SIG-M5 (cell line): ENCODE data around the gene MEIOC.
"Not testable (repeated sequence)": the region's sequence is repeated elsewhere in the genome, so short reads cannot be mapped to it uniquely, and the experiment has no call there.

Experiments
- DNase-seq: peaks from one replicate; lab custom pipeline; 2025; lab: John Stamatoyannopoulos, UW

Gene MEIOC

GRCh38 chr17:44655983-44656710 is at the start of gene MEIOC:
Gene MEIOC, plus strand, starts transcription at chr17:44656468. Its CDS starts 146 bp downstream, at chr17:44656614.
- DNase-seq = no peak

GRCh38 chr17:44606658-44607057 is 49.6 kb upstream of the MEIOC start:
- no peak for DNase-seq

GRCh38 chr17:44607836-44608690 is 48.2 kb upstream of the MEIOC start:
- DNase-seq = no peak

GRCh38 chr17:44608727-44609435 is 47.4 kb upstream of the MEIOC start:
- no peak for DNase-seq

GRCh38 chr17:44610331-44610730 is 45.9 kb upstream of the MEIOC start:
- no peak for DNase-seq

- DNase-seq = no peak
Measured at GRCh38 chr17:44610871-44611270, 45.4 kb upstream of the MEIOC start.

- DNase-seq = no peak
Measured at GRCh38 chr17:44614862-44615261, 41.4 kb upstream of the MEIOC start.

GRCh38 chr17:44618652-44619051 is 37.6 kb upstream of the MEIOC start:
- not testable (repeated sequence) for DNase-seq

GRCh38 chr17:44623070-44623725 is 33.1 kb upstream of the MEIOC start:
- DNase-seq = no peak

- no peak for DNase-seq
Measured at GRCh38 chr17:44627513-44628242, 28.6 kb upstream of the MEIOC start.

- DNase-seq = no peak
Measured at GRCh38 chr17:44628243-44629188, 27.8 kb upstream of the MEIOC start.

GRCh38 chr17:44629314-44629713 is 27.0 kb upstream of the MEIOC start:
- DNase-seq = no peak

- DNase-seq = no peak
Measured at GRCh38 chr17:44630703-44631102, 25.6 kb upstream of the MEIOC start.

- DNase-seq = no peak
Measured at GRCh38 chr17:44633998-44634397, 22.3 kb upstream of the MEIOC start.

- not testable (repeated sequence) for DNase-seq
Measured at GRCh38 chr17:44634401-44634800, 21.9 kb upstream of the MEIOC start.

GRCh38 chr17:44636562-44636961 is 19.7 kb upstream of the MEIOC start:
- peak; percentile 11 for DNase-seq

GRCh38 chr17:44637066-44637465 is 19.2 kb upstream of the MEIOC start:
- no peak for DNase-seq

GRCh38 chr17:44642834-44643233 is 13.4 kb upstream of the MEIOC start:
- DNase-seq = no peak

GRCh38 chr17:44645341-44645740 is 10.9 kb upstream of the MEIOC start:
- no peak for DNase-seq

GRCh38 chr17:44646280-44646679 is 10.0 kb upstream of the MEIOC start:
- DNase-seq = no peak
